Panc1 (cell line): ENCODE data around the gene FBLN7. TPM values are rescaled to one million over a fixed set of nuclear protein-coding genes. Genes with fewer than 3 reads are reported as not detected.
A peak's percentile ranks its signal among the peaks of the same experiment; 100 is the strongest.

Experiments
- ATAC-seq: fragments of 200-7000 bp; cut with Tn5 transposase; 2 replicates; pipeline ENCODE4 v1.9.1; 2020; ENCODE audit warnings: mild to moderate bottlenecking, moderate library complexity
- Bru-seq: library from RNA; stranded (reverse); fragments of 400-500 nt; gene quantifications from one replicate; lab custom pipeline; 2021; lab: Mats Ljungman, UMichigan
- BruChase-seq, 2 experiments: library from RNA; stranded (reverse); fragments of 400-500 nt; gene quantifications; one replicate each; lab custom pipeline; 2021; lab: Mats Ljungman, UMichigan
- BruUV-seq: library from RNA; stranded (reverse); fragments of 400-500 nt; replicated peaks from 2 replicates; lab custom pipeline; 2021; lab: Mats Ljungman, UMichigan
- CTCF ChIA-PET: fragments of 300-600 bp; sonication (Branson Sonifier 250); formaldehyde crosslinking; loops from one replicate; lab custom pipeline; 2022; ENCODE audit warnings: antibody characterized with exemption; lab: Charles Lee
- POLR2A ChIA-PET: fragments of 300-600 bp; sonication (Branson Sonifier 250); formaldehyde crosslinking; loops from one replicate; lab custom pipeline; 2022; ENCODE audit warnings: antibody characterized with exemption; lab: Charles Lee
- DNase-seq: peaks from one replicate; pipeline ENCODE4 v3.0.0-alpha.2; 2010; ENCODE audit warnings: low read depth, low spot score
- H3K27ac ChIP-seq: 2 replicates; pipeline ENCODE4 v1.5.1; 2011; ENCODE audit warnings: mild to moderate bottlenecking, low read length, inconsistent platforms
- H3K27me3 ChIP-seq: fragments of 200-500 bp; sonication (Bioruptor generic); 2 replicates; pipeline ENCODE4 v1.6.0; 2014; ENCODE audit warnings: low read length, inconsistent platforms; ENCODE audit not compliant: control insufficient read depth, insufficient read depth
- H3K36me3 ChIP-seq: fragments of 200-500 bp; sonication (Bioruptor generic); 2 replicates; pipeline ENCODE4 v1.5.1; 2014; ENCODE audit warnings: inconsistent platforms, mild to moderate bottlenecking, low read length, moderate library complexity; ENCODE audit not compliant: control insufficient read depth, insufficient read depth
- H3K4me1 ChIP-seq: 2 replicates; pipeline ENCODE4 v1.5.1; 2011; ENCODE audit warnings: inconsistent platforms, mild to moderate bottlenecking, low read length, moderate library complexity; ENCODE audit not compliant: control insufficient read depth, insufficient read depth
- H3K4me3 ChIP-seq, 2 experiments: 2 replicates each; pipeline ENCODE4 v1.5.1; 2011 to 2012; ENCODE audit warnings: low read depth in 2 of 2, low read length in 2 of 2, mild to moderate bottlenecking in 2 of 2, inconsistent platforms in 1 of 2, moderate library complexity in 1 of 2
- H3K9me3 ChIP-seq: fragments of 200-500 bp; sonication (Bioruptor generic); 2 replicates; pipeline ENCODE4 v1.5.1; 2014; ENCODE audit warnings: low read depth, mild to moderate bottlenecking, inconsistent platforms, low read length, moderate library complexity; ENCODE audit not compliant: control insufficient read depth, insufficient read depth
- CTCF ChIP-seq: fragments of 450-650 bp; IDR thresholded peaks from 2 replicates; pipeline ENCODE4 v1.5.1; 2017; ENCODE audit warnings: mild to moderate bottlenecking
- POLR2AphosphoS5 ChIP-seq: IDR thresholded peaks from 2 replicates; pipeline ENCODE4 v1.6.1; 2012; ENCODE audit warnings: mild to moderate bottlenecking, low read depth, low read length, moderate library complexity
- SIN3A ChIP-seq: IDR thresholded peaks from 2 replicates; pipeline ENCODE4 v1.6.1; 2012; ENCODE audit warnings: low read depth, mild to moderate bottlenecking, low read length, moderate library complexity, borderline replicate concordance; ENCODE audit not compliant: insufficient read depth
- TCF7L2 ChIP-seq: IDR thresholded peaks from 2 replicates; pipeline ENCODE4 v1.6.1; 2011; ENCODE audit warnings: mild to moderate bottlenecking, low read depth, low read length, inconsistent platforms
- in situ Hi-C: cut with HindIII; loops from 2 replicates; pipeline ENCODE4 v1.10.0; 2016; ENCODE audit warnings: low sequenced_read_pairs, low pct_unique_long_range_greater_than_20kb
- intact Hi-C: fragments of 100-400 bp; cut with micrococcal nuclease; formaldehyde crosslinking; loops from one replicate; pipeline ENCODE4 v1.10.0; 2022; ENCODE audit not compliant: unreplicated experiment
- long read RNA-seq: library from polyadenylated mRNA; unstranded; transcript quantifications from one replicate; pipeline ENCODE4 v2.0.0, GENCODE V29; 2021; ENCODE audit not compliant: unreplicated experiment
- polyA plus RNA-seq: library from polyadenylated mRNA; unstranded; fragments of >200 nt; gene quantifications from one replicate; pipeline ENCODE4 v1.2.1, GENCODE V29; 2012; ENCODE audit warnings: missing spikeins; ENCODE audit not compliant: insufficient read length
- total RNA-seq: library from RNA; stranded (reverse); gene quantifications from one replicate; pipeline ENCODE4 v1.2.1, GENCODE V29; 2021; ENCODE audit not compliant: unreplicated experiment
- TF ChIP-seq, protein P1 (sequence below), 2 experiments: IDR thresholded peaks; 2 replicates each; pipeline ENCODE4 v1.6.1; 2011 to 2012; ENCODE audit warnings: low read depth in 2 of 2, control low read depth in 1 of 2, low read length in 1 of 2, mild to moderate bottlenecking in 1 of 2, moderate library complexity in 1 of 2; ENCODE audit not compliant: insufficient read depth in 1 of 2

Gene FBLN7
- 0.95 TPM for total RNA-seq
- 0.50 TPM for polyA plus RNA-seq
- Bru-seq, nascent RNA, result percentile 39 among the genes with signal in this experiment
- percentile 45 among the genes with signal in this experiment for BruChase-seq, experiment 1, labeled RNA remaining after a 2-hour chase
- BruChase-seq, experiment 2, labeled RNA remaining after a 6-hour chase, result percentile 40 among the genes with signal in this experiment
- long read RNA-seq, partial matches to known transcripts, result 1 of 1 reads
- long read RNA-seq, other reads (novel, unspliced or antisense), result 0 of 1 reads

- no peak for DNase-seq
- TF ChIP-seq SIN3A, result no peak
- TF ChIP-seq, protein P1, sequence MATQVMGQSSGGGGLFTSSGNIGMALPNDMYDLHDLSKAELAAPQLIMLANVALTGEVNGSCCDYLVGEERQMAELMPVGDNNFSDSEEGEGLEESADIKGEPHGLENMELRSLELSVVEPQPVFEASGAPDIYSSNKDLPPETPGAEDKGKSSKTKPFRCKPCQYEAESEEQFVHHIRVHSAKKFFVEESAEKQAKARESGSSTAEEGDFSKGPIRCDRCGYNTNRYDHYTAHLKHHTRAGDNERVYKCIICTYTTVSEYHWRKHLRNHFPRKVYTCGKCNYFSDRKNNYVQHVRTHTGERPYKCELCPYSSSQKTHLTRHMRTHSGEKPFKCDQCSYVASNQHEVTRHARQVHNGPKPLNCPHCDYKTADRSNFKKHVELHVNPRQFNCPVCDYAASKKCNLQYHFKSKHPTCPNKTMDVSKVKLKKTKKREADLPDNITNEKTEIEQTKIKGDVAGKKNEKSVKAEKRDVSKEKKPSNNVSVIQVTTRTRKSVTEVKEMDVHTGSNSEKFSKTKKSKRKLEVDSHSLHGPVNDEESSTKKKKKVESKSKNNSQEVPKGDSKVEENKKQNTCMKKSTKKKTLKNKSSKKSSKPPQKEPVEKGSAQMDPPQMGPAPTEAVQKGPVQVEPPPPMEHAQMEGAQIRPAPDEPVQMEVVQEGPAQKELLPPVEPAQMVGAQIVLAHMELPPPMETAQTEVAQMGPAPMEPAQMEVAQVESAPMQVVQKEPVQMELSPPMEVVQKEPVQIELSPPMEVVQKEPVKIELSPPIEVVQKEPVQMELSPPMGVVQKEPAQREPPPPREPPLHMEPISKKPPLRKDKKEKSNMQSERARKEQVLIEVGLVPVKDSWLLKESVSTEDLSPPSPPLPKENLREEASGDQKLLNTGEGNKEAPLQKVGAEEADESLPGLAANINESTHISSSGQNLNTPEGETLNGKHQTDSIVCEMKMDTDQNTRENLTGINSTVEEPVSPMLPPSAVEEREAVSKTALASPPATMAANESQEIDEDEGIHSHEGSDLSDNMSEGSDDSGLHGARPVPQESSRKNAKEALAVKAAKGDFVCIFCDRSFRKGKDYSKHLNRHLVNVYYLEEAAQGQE (IDR thresholded peaks at IDR 0.05; ENCODE audit: insufficient read depth in 1 of 2, low read depth in 2 of 2, low read length in 1 of 2), result no peak
- TF ChIP-seq TCF7L2, result no peak
- no peak for TF ChIP-seq CTCF
- TF ChIP-seq POLR2AphosphoS5, result no peak
- Histone ChIP-seq H3K4me3 (peak within 1 kb of the TSS; percentile 42 to 48), H3K27ac (no peak within 1 kb of the TSS), H3K4me1 (peaks cover 3% of the 10 kb centered on the region; the same call in 1 of the 2 replicates), H3K36me3 (no peaks in the 10 kb centered on the region), H3K9me3 (no peaks in the 10 kb centered on the region), H3K27me3 (no peaks in the 10 kb centered on the region)
- in situ Hi-C loops, result no loop called here
- ATAC-seq, result peak; percentile 61
- intact Hi-C loops, result no loop called here
- POLR2A ChIA-PET, result no interaction called here
- BruUV-seq, result no TSS peak
- CTCF ChIA-PET, result no interaction called here
Measured at GRCh38 chr2:112138159-112139032, at the start of gene FBLN7. FBLN7 (plus strand) TSS chr2:112138385; CDS start chr2:112138656, 271 bp downstream.

DNA sequence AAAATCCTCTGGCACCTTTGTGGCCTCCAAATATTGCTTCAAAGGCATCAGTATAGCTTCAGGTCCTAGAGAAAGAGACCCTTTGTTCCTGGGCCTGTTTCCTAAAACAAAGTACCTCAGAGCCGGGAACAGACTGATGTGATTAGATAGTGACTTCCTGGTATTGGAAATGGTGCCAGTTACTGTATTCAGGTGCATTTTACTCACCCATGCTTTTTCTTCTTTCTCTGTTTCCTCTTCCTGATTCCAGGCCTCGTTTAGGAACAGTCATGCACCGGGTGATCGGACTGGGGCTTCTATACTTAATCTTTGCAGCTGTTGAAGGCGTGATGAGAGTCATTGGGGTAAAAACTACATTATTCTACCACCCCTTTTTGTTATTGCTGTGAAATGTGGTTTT, 48.8 kb upstream of the FBLN7 start:
- Histone ChIP-seq H3K4me3 (no peak overlapping the region), H3K36me3 (0 out of 2 replicates have a peak, but pooled peaks cover 6% of the 10 kb centered on the region), H3K27me3 (no peaks in the 10 kb centered on the region), H3K9me3 (no peaks in the 10 kb centered on the region), H3K27ac (no peak overlapping the region), H3K4me1 (no peaks in the 10 kb centered on the region)
- ChIA-PET POLR2A (no interaction called here), CTCF (no interaction called here)
- in situ Hi-C loops (no loop called here), intact Hi-C loops (no loop called here)
- ATAC-seq, result no peak
- no peak for DNase-seq
- no TSS peak for BruUV-seq
- TF ChIP-seq SIN3A, result no peak
- TF ChIP-seq CTCF, result no peak
